ENCODE results near the gene SLC2A4.

- TF ChIP-seq CTCF (conservative IDR thresholded peaks at IDR 0.05; ENCODE audit: low read depth, low read length) (no peak), POLR2A (IDR thresholded peaks at IDR 0.05; ENCODE audit: low read depth, low read length) (peak; percentile 87), CEBPB (IDR thresholded peaks at IDR 0.05; ENCODE audit: low read depth, low read length) (no peak), MXI1 (IDR thresholded peaks at IDR 0.05; ENCODE audit: borderline replicate concordance, low read depth, low read length) (no peak), RFX5 (IDR thresholded peaks at IDR 0.05; ENCODE audit: low read depth, low read length) (no peak), FOS (IDR thresholded peaks at IDR 0.05; ENCODE audit: low read depth, low read length) (no peak)
These were observed 27.3 kb downstream of the SLC2A4 start for GRCh38 chr17:7308625-7309433.

Measured in IMR-90 (cell line).